Measurements from ENCODE around the gene CA5A.

CA5A gene

GRCh38 chr16:87851601-87852000 is 84.7 kb downstream of the CA5A start:
- Histone ChIP-seq H2AFZ (ENCODE audit: low read length, unreplicated experiment) (no peak overlapping the region), H3K27ac (ENCODE audit: low read depth, low read length) (no peak overlapping the region), H3K4me3 (ENCODE audit: low read depth, low read length) (no peak overlapping the region), H3K4me1 (ENCODE audit: control insufficient read depth, insufficient read depth, low read length, unreplicated experiment) (peaks cover 20% of the 10 kb centered on the region), H3K36me3 (ENCODE audit: insufficient read depth, low read length) (peaks cover 7% of the 10 kb centered on the region; the same call in 1 of the 2 replicates), H3K27me3 (ENCODE audit: insufficient read depth, low read length) (no peaks in the 10 kb centered on the region), H3K79me2 (ENCODE audit: control insufficient read depth, insufficient read depth, low read length, unreplicated experiment) (peaks cover 6% of the 10 kb centered on the region)

GRCh38 chr16:87851141-87851587 is 85.2 kb downstream of the CA5A start:
- no peaks in the 10 kb centered on the region for H3K27me3 ChIP-seq (ENCODE audit: insufficient read depth, low read length)
- no peak overlapping the region for H3K4me3 ChIP-seq (ENCODE audit: low read depth, low read length)
- H3K36me3 ChIP-seq (ENCODE audit: insufficient read depth, low read length): peaks cover 7% of the 10 kb centered on the region; the same call in 1 of the 2 replicates
- no peak overlapping the region for H3K27ac ChIP-seq (ENCODE audit: low read depth, low read length)
- no peak overlapping the region for H2AFZ ChIP-seq (ENCODE audit: low read length, unreplicated experiment)
- H3K4me1 ChIP-seq (ENCODE audit: control insufficient read depth, insufficient read depth, low read length, unreplicated experiment): peaks cover 16% of the 10 kb centered on the region
- H3K79me2 ChIP-seq (ENCODE audit: control insufficient read depth, insufficient read depth, low read length, unreplicated experiment): peaks cover 6% of the 10 kb centered on the region

DNA sequence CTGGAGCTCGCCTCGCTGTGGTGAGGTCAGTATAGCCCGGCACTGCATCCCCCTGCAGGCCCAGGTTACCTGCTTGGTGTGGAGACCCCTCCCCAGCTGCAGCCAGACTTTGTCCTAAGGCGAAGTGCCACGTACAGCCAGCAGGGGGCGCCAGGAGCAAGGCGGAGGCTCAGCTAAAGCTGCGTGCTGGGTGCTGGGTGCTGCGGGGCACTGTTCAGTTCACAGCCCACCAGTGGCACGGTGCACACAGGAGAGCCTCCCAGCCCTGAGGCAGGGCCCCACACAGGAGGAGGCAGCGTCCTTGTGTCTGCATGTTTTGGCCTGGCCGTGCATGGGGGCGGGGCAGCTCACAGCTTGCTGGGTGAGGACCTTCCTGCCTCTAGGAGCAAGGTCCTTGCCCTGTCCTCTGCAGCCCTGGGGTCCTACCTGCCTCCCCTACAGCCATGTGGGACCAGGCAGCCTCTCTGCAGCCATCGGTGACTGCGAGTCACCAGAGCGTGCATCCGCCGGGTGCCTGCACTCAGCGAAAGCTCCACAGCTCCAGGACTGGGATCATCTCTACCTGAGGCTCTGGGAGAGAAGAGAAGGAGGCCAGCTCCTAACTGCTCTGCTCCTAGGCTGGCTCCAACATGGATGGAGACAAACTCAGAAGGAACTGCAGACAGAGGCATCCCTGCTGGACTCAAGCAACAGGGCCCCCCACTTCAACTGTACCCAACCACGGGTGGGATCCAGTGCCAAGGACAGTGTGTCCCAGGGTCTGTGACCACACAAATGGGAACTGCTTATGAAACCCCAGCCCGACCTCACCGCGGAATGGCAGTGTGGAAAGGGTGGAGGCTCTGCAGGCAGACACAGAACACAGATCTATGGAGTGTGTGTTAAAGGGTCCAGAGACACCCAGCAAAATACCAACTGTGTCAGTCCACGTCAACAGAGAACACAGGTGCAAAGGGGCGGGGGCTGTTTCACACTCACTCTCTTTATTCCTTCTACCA is 86.0 kb downstream of the CA5A start:
- Histone ChIP-seq H3K36me3 (ENCODE audit: insufficient read depth, low read length) (peaks cover 7% of the 10 kb centered on the region; the same call in 1 of the 2 replicates), H3K27ac (ENCODE audit: low read depth, low read length) (no peak overlapping the region), H2AFZ (ENCODE audit: low read length, unreplicated experiment) (no peak overlapping the region), H3K79me2 (ENCODE audit: control insufficient read depth, insufficient read depth, low read length, unreplicated experiment) (peaks cover 8% of the 10 kb centered on the region), H3K27me3 (ENCODE audit: insufficient read depth, low read length) (no peaks in the 10 kb centered on the region), H3K4me3 (ENCODE audit: low read depth, low read length) (no peak overlapping the region), H3K4me1 (ENCODE audit: control insufficient read depth, insufficient read depth, low read length, unreplicated experiment) (peaks cover 12% of the 10 kb centered on the region)

DNA sequence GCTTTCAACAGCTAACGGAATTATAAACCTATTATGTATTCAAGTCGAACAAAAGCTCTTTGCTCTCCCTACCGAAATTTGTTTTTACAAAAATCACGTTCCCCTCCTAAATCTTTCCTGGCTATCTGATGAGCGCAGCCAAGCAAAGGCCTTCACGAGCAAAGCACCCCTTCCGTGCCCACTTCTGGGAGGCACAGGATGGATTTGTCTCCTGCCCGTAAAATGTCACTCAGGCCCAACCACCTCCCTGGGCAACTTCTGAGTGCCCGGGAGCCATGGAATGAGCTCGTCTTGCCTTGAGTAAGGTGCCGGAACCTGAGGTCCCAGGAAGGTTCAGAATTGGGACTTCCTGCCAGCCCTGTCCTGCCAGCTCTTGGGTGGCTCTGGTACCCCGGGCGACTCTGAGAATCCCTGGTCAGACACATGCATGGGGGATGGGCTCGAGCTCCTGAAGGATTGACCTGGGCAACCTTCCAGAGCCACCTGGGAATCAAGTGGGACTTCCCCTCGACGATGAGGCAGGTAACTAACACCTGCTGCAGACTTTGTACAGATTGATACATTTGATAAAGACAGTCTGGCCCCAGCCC is 86.8 kb downstream of the CA5A start:
- H2AFZ ChIP-seq (ENCODE audit: low read length, unreplicated experiment): no peak overlapping the region
- peaks cover 7% of the 10 kb centered on the region; the same call in 1 of the 2 replicates for H3K36me3 ChIP-seq (ENCODE audit: insufficient read depth, low read length)
- no peak overlapping the region for H3K4me3 ChIP-seq (ENCODE audit: low read depth, low read length)
- peaks cover 12% of the 10 kb centered on the region for H3K4me1 ChIP-seq (ENCODE audit: control insufficient read depth, insufficient read depth, low read length, unreplicated experiment)
- no peak overlapping the region for H3K27ac ChIP-seq (ENCODE audit: low read depth, low read length)
- H3K79me2 ChIP-seq (ENCODE audit: control insufficient read depth, insufficient read depth, low read length, unreplicated experiment): peaks cover 8% of the 10 kb centered on the region
- no peaks in the 10 kb centered on the region for H3K27me3 ChIP-seq (ENCODE audit: insufficient read depth, low read length)

- Histone ChIP-seq H3K27ac (ENCODE audit: low read depth, low read length) (no peak overlapping the region), H3K4me1 (ENCODE audit: control insufficient read depth, insufficient read depth, low read length, unreplicated experiment) (peaks cover 12% of the 10 kb centered on the region), H3K27me3 (ENCODE audit: insufficient read depth, low read length) (no peaks in the 10 kb centered on the region), H3K79me2 (ENCODE audit: control insufficient read depth, insufficient read depth, low read length, unreplicated experiment) (peaks cover 8% of the 10 kb centered on the region), H3K4me3 (ENCODE audit: low read depth, low read length) (no peak overlapping the region), H3K36me3 (ENCODE audit: insufficient read depth, low read length) (peaks cover 7% of the 10 kb centered on the region; the same call in 1 of the 2 replicates), H2AFZ (ENCODE audit: low read length, unreplicated experiment) (no peak overlapping the region)
Measured at GRCh38 chr16:87848676-87849345, 87.5 kb downstream of the CA5A start.

GRCh38 chr16:87847785-87848675 is 88.3 kb downstream of the CA5A start:
- H3K36me3 ChIP-seq (ENCODE audit: insufficient read depth, low read length): peaks cover 7% of the 10 kb centered on the region; the same call in 1 of the 2 replicates

GRCh38 chr16:87847467-87847784 is 88.9 kb downstream of the CA5A start:
- Histone ChIP-seq H3K36me3 (ENCODE audit: insufficient read depth, low read length) (peaks cover 7% of the 10 kb centered on the region; the same call in 1 of the 2 replicates), H3K4me3 (ENCODE audit: low read depth, low read length) (no peak overlapping the region), H3K79me2 (ENCODE audit: control insufficient read depth, insufficient read depth, low read length, unreplicated experiment) (peaks cover 11% of the 10 kb centered on the region), H3K27ac (ENCODE audit: low read depth, low read length) (no peak overlapping the region), H3K4me1 (ENCODE audit: control insufficient read depth, insufficient read depth, low read length, unreplicated experiment) (peaks cover 2% of the 10 kb centered on the region), H3K27me3 (ENCODE audit: insufficient read depth, low read length) (no peaks in the 10 kb centered on the region), H2AFZ (ENCODE audit: low read length, unreplicated experiment) (no peak overlapping the region)

More at GRCh38 chr16:87847785-87848675, 88.3 kb downstream of the CA5A start:
- Histone ChIP-seq H3K27me3 (ENCODE audit: insufficient read depth, low read length) (no peaks in the 10 kb centered on the region), H3K27ac (ENCODE audit: low read depth, low read length) (no peak overlapping the region), H3K4me1 (ENCODE audit: control insufficient read depth, insufficient read depth, low read length, unreplicated experiment) (peaks cover 8% of the 10 kb centered on the region), H3K4me3 (ENCODE audit: low read depth, low read length) (no peak overlapping the region), H2AFZ (ENCODE audit: low read length, unreplicated experiment) (no peak overlapping the region), H3K79me2 (ENCODE audit: control insufficient read depth, insufficient read depth, low read length, unreplicated experiment) (peaks cover 11% of the 10 kb centered on the region)

DNA sequence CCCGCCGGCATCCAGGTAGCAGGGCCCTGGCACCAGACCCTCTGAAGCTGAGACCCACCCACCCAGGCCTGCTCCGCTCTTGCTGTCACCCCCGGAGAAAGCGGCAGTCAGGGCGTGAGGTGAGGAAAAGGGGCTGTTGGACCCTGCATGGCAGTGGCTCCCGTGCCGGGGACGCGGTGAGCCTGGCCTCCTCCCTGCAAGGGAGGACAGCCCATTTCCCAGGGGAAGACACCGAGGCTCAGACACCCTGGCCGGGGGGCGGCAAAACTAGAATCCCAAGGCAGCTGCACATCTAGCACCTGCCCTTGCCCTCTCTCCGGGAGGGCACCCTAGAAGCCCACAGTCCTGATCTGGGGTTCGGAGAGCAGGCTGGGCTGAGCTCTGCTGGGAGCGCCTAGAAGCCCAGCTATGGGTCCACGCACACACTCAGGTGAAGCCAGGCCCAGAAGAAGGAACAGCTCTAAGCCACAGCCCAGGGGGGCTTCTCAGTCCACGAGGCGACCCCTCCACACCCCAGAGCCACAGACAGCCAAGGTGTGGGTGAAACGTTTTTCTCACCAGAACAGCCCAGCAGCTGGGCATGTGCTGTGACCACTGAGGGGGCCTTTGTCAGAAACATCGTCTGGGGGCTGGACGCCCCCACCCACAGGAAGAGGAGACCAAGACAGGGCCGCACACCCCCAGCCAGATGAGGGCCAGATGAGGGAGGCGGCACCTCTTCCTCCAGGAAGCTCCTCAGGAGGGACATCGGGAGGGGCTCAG is 89.4 kb downstream of the CA5A start:
- H3K27me3 ChIP-seq (ENCODE audit: insufficient read depth, low read length): no peaks in the 10 kb centered on the region
- no peaks in the 10 kb centered on the region for H3K4me1 ChIP-seq (ENCODE audit: control insufficient read depth, insufficient read depth, low read length, unreplicated experiment)
- H3K27ac ChIP-seq (ENCODE audit: low read depth, low read length): no peak overlapping the region
- peaks cover 7% of the 10 kb centered on the region for H3K79me2 ChIP-seq (ENCODE audit: control insufficient read depth, insufficient read depth, low read length, unreplicated experiment)
- H2AFZ ChIP-seq (ENCODE audit: low read length, unreplicated experiment): no peak overlapping the region
- H3K4me3 ChIP-seq (ENCODE audit: low read depth, low read length): no peak overlapping the region
- peaks cover 7% of the 10 kb centered on the region; the same call in 1 of the 2 replicates for H3K36me3 ChIP-seq (ENCODE audit: insufficient read depth, low read length)

DNA sequence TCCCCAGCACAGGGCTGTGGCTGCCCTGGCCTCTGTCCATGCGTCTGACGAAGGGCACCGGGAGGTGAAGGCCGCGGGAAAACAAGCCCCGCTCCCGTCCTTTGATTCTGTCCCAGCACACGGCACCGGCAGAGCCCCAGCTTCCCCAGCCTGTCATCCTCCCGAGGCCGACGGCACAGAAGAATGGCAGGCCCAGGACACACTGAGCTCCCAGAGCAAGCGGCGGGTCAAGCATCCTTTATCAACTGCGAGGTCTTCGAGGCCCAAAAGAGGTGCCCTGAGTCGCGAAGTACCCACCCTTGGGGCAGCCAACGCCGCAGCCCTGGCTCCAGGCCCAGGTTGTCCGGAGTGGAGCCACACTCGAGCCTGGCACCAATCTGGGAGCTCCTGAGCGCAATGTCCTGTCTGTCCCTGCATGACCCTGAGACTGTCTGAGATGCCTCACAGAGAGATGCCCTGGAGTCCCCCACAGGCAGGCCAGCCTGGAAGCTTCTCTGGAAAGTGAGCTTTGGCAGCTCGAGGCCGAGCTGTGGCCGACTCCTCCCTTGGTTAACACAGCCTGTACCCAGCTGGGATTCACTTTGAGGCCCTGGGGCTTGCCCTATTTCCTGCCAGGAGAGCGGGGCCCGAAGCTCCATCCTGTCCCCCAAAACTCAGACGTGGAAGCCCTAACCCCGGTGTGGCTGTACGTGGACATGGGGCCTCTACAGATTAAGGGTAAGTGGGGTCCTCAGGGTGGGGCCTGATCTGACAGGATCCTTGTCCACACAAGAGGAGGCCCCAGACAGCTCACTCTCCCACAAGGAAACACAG is 90.3 kb downstream of the CA5A start:
- H3K27ac ChIP-seq (ENCODE audit: low read depth, low read length): no peak overlapping the region
- H3K27me3 ChIP-seq (ENCODE audit: insufficient read depth, low read length): no peaks in the 10 kb centered on the region
- no peak overlapping the region for H2AFZ ChIP-seq (ENCODE audit: low read length, unreplicated experiment)
- no peak overlapping the region for H3K4me3 ChIP-seq (ENCODE audit: low read depth, low read length)
- peaks cover 3% of the 10 kb centered on the region; the same call in 1 of the 2 replicates for H3K36me3 ChIP-seq (ENCODE audit: insufficient read depth, low read length)
- no peaks in the 10 kb centered on the region for H3K4me1 ChIP-seq (ENCODE audit: control insufficient read depth, insufficient read depth, low read length, unreplicated experiment)
- H3K79me2 ChIP-seq (ENCODE audit: control insufficient read depth, insufficient read depth, low read length, unreplicated experiment): peaks cover 5% of the 10 kb centered on the region
